BLaER1 treated with 17β-estradiol and CSF1 and Interleukin-3, amounts not matched to agents 10 nM and 100 nM (cell line): ENCODE data around the gene TAGLN.

ENCODE experiments used
- H3K27ac ChIP-seq, 11 experiments: shearing (Covaris generic); formaldehyde crosslinking; 2 replicates each; pipeline ENCODE4 v1.8.1; 2022
- H3K27me3 ChIP-seq, 11 experiments: shearing (Covaris generic); formaldehyde crosslinking; 2 replicates each; pipeline ENCODE4 v1.8.1; 2022
- H3K36me3 ChIP-seq, 11 experiments: shearing (Covaris generic); formaldehyde crosslinking; 2 replicates each; pipeline ENCODE4 v1.8.1; 2022
- H3K4me1 ChIP-seq, 10 experiments: shearing (Covaris generic); formaldehyde crosslinking; 2 replicates each; pipeline ENCODE4 v1.8.1; 2022
- H3K4me2 ChIP-seq, 11 experiments: shearing (Covaris generic); formaldehyde crosslinking; 2 replicates each; pipeline ENCODE4 v1.8.1; 2022
- H3K4me3 ChIP-seq, 10 experiments: shearing (Covaris generic); formaldehyde crosslinking; 2 replicates each; pipeline ENCODE4 v1.8.1; 2022
- H3K9ac ChIP-seq, 11 experiments: shearing (Covaris generic); formaldehyde crosslinking; 2 replicates each; pipeline ENCODE4 v1.8.1; 2022
- H3K9me3 ChIP-seq, 11 experiments: shearing (Covaris generic); formaldehyde crosslinking; replicated peaks in 1 of 11; 2 replicates each; pipeline ENCODE4 v1.8.1; 2022
- H4K20me1 ChIP-seq, 11 experiments: shearing (Covaris generic); formaldehyde crosslinking; 2 replicates each; pipeline ENCODE4 v1.8.1; 2022
- Cebpa-rat ChIP-seq, 11 experiments: shearing (Covaris generic); IDR thresholded peaks; 2 replicates each; pipeline ENCODE4 v1.8.1; 2022

The TAGLN gene

DNA sequence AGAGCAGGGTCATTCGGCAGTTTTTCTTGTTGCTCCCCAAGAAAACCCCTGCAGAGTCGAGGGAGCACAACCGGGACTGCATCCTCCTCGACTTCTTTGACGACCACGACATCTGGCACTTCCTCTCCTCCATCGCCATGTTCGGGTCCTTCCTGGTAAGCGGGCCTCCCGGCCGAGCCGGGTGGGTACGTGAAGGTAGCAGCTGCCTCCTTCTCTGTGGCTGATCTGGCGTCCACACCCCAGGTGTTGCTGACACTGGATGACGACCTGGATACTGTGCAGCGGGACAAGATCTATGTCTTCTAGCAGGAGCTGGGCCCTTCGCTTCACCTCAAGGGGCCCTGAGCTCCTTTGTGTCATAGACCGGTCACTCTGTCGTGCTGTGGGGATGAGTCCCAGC is 3.4 kb upstream of the TAGLN start:
- peaks cover 0 to 12% (median 0%) of the 10 kb centered on the region in 11 experiments; a peak in 1 of 22 replicates for H4K20me1 ChIP-seq
- peaks cover 0 to 78% (median 69%) of the 10 kb centered on the region in 11 experiments; a peak in 19 of 22 replicates for H3K36me3 ChIP-seq
- no peak for TF ChIP-seq Cebpa-rat (IDR thresholded peaks at IDR 0.05)
- H3K4me2 ChIP-seq = peak overlapping the region in 10 of 11 experiments; percentile 16 to 60 (median 44); a peak in 16 of 22 replicates
- peaks cover 13 to 51% (median 30%) of the 10 kb centered on the region in 10 experiments for H3K4me1 ChIP-seq
- H3K27me3 ChIP-seq = no peaks in the 10 kb centered on the region
- H3K9me3 ChIP-seq = no peaks in the 10 kb centered on the region
- peak overlapping the region in 7 of 11 experiments; percentile 34 to 65 (median 44); a peak in 12 of 22 replicates for H3K27ac ChIP-seq
- no peak overlapping the region for H3K4me3 ChIP-seq
- H3K9ac ChIP-seq = peak overlapping the region in 4 of 11 experiments; percentile 1 to 15 (median 7); a peak in 3 of 22 replicates

DNA sequence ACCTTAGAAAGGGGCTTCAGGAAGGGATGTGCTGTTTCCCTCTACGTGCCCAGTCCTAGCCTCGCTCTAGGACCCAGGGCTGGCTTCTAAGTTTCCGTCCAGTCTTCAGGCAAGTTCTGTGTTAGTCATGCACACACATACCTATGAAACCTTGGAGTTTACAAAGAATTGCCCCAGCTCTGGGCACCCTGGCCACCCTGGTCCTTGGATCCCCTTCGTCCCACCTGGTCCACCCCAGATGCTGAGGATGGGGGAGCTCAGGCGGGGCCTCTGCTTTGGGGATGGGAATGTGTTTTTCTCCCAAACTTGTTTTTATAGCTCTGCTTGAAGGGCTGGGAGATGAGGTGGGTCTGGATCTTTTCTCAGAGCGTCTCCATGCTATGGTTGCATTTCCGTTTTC is 2.2 kb upstream of the TAGLN start:
- Histone ChIP-seq H3K27ac (peak overlapping the region in 1 of 11 experiments; percentile 44; a peak in 1 of 22 replicates), H3K36me3 (peaks cover 0 to 66% (median 59%) of the 10 kb centered on the region in 11 experiments; a peak in 19 of 22 replicates), H4K20me1 (peaks cover 0 to 12% (median 0%) of the 10 kb centered on the region in 11 experiments; a peak in 2 of 22 replicates), H3K27me3 (no peaks in the 10 kb centered on the region), H3K9me3 (no peaks in the 10 kb centered on the region), H3K4me3 (no peak overlapping the region), H3K4me2 (no peak overlapping the region), H3K9ac (no peak overlapping the region), H3K4me1 (peaks cover 21 to 51% (median 27%) of the 10 kb centered on the region in 10 experiments)
- TF ChIP-seq Cebpa-rat (IDR thresholded peaks at IDR 0.05) = no peak

DNA sequence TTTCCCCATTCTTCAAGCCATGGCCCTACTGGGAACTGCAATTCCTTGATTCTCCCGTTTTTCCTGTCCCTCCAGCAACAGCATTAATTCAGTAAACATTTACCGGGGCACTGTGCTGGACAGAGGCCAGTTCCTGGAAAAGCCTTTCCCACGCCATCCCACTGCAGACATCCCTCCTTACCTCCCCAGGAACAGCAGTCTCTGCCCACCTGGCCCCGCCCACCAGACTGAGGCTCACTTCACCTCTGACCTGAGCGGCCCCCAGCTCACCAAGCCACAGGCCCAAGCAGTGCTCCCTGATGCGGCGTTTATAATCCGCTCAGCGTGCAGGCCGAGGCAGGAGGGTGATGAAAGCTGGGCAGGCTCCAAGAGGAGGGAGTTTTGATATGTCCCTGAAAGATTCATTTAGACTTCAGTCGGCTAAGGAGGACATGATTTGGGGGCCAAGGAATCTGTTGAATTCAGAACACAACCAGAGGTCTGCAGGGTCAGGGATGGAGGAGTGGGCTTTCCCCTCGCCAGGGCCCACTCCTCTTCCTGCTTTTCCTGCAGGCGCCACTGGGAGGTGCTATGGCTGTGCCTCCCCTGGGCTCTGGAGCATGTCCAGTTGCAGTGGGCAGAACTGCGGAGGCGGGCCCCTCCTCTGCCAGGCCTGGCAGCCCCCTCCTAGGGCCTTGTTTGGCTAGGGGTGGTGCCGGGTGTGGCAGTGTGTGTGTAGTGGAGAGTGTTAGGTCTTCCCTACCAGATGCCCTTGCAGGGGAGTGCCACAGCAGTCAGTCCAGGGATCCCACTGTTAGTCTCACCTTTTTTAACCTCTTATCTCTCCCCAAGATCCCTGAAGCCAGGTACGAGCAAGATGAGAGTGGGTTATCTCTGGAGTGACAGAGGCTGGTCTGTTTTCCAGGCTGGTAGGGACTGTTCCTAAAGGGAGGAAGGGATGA is 1.4 kb upstream of the TAGLN start:
- H3K36me3 ChIP-seq = peaks cover 0 to 66% (median 51%) of the 10 kb centered on the region in 11 experiments; a peak in 19 of 22 replicates
- no peak for TF ChIP-seq Cebpa-rat (IDR thresholded peaks at IDR 0.05)
- no peak overlapping the region for H3K4me2 ChIP-seq
- H3K27ac ChIP-seq = no peak overlapping the region
- no peaks in the 10 kb centered on the region for H3K9me3 ChIP-seq
- H3K4me3 ChIP-seq = no peak overlapping the region
- no peaks in the 10 kb centered on the region for H3K27me3 ChIP-seq
- peaks cover 24 to 47% (median 28%) of the 10 kb centered on the region in 10 experiments for H3K4me1 ChIP-seq
- peaks cover 0 to 14% (median 0%) of the 10 kb centered on the region in 11 experiments; a peak in 2 of 22 replicates for H4K20me1 ChIP-seq
- H3K9ac ChIP-seq = no peak overlapping the region

DNA sequence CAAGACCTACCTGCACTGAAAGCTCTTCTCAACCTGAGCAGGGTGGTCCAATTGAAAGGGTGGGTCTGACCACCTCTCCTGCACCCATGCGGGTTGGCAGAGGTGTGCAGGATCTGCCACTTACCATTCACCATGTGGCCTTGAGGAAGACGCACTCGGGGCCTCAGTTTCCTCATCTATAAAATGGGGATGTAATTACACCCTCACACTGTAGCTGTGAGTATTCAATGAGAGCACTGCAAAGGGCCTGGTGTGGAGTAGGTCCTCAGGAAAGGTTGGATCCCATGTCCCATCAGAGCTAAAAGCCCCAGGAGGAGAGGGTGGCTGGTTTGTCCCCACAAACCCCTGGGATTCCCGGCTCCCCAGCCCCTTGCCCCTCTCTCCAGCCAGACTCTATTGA is 557 bp upstream of the TAGLN start:
- TF ChIP-seq Cebpa-rat (IDR thresholded peaks at IDR 0.05) = no peak
- no peak overlapping the region for H3K4me3 ChIP-seq
- H4K20me1 ChIP-seq = peaks cover 0 to 18% (median 0%) of the 10 kb centered on the region in 11 experiments; a peak in 2 of 22 replicates
- no peak overlapping the region for H3K4me2 ChIP-seq
- H3K27me3 ChIP-seq = no peaks in the 10 kb centered on the region
- H3K4me1 ChIP-seq = peaks cover 21 to 41% (median 24%) of the 10 kb centered on the region in 10 experiments; a peak in 19 of 20 replicates
- no peaks in the 10 kb centered on the region for H3K9me3 ChIP-seq
- H3K27ac ChIP-seq = no peak overlapping the region
- H3K36me3 ChIP-seq = peaks cover 0 to 66% (median 46%) of the 10 kb centered on the region in 11 experiments; a peak in 18 of 22 replicates
- no peak overlapping the region for H3K9ac ChIP-seq

DNA sequence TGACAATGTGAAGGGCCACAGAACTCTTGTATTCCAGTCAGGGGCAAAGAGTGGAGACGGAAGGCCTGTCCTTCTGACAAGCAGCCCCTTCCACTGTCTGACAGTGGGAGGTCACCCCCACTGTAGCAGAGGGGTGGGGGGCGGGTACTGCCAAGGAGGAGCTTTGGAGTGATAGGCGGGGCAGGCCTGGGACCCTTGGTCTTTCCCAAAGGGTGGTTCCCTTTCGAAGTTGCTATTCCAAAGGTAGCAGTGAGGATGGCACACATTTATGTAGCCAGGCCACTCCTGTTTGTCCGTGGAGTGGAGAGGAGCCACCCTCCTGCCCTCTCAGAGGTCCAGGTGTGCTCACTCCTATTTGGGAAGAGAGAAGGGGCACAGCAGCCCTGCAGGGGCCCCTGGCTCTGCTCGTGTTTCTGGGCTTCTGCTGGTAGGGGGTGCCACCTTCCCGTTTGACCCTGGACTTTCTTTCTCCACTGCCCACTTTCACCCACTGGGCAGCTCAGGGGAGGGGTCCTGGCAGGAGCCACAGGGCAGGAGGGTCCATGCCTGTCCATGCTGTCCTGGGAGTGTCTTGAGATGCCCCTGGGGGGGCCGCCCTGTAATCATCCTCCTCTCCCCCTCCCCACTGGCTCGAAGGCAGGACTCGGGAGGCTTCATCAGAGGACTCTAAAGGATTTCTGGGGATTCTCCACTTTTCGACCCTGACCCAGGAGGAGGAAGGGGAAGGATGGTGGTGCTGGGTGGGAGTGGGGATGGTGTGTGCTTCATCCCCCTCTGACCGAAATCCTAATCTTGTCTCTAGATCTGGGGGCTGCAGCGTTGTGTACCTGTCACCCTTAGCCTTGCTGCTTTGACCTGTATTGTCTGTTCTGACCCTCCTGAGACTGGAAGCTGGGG is 994 bp downstream of the TAGLN start:
- Histone ChIP-seq H3K27me3 (no peaks in the 10 kb centered on the region), H3K4me2 (no peak overlapping the region), H4K20me1 (peaks cover 0 to 25% (median 0%) of the 10 kb centered on the region in 11 experiments; a peak in 3 of 22 replicates), H3K27ac (no peak overlapping the region), H3K9me3 (no peaks in the 10 kb centered on the region), H3K4me1 (peaks cover 18 to 31% (median 22%) of the 10 kb centered on the region in 10 experiments; a peak in 19 of 20 replicates), H3K9ac (no peak overlapping the region), H3K36me3 (peaks cover 15 to 70% (median 49%) of the 10 kb centered on the region in 11 experiments), H3K4me3 (no peak overlapping the region)
- TF ChIP-seq Cebpa-rat (IDR thresholded peaks at IDR 0.05) = no peak

DNA sequence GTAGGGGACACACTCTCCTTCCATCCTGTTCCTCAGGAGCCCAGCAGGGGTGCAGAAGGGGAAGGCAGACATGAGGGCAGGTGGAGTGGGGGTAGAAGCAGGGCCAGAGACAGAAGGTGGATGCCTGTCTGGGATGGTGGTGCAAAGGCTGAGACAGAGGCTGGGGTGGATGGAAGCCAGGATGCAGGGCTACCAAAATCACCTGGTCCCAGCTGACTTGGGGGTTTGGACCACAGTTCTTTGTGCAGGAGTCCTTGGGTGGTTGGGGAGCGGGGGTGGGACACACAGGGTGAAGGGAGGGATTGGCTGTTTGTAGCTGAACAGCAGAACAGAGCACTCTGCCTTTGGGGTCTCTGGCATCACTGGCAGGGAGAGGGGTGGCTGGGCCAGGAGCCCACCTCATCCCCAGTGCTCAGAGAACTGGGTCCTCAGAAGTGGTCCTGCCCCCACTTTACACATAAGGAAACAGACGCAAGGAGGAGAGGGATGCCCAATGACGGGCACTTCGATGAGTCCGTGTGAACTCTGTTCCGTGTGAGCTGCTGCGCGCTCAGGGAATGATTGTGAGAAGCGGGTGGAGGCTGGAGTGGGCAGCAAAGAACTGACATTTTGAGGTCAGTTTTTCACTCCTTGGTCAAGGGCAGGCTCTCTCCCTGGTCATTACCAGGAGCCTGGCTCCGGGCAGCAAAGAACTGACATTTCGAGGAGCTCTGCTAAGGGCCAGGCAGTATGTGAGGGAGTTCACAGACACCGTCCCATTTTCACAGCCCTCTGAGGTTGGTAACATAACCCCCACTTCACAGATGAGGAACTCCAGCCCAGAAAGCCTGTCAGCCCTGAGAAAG is 1.9 kb downstream of the TAGLN start:
- Histone ChIP-seq H3K27me3 (no peaks in the 10 kb centered on the region), H3K4me3 (no peak overlapping the region), H3K4me2 (peak overlapping the region in 5 of 11 experiments; percentile 6 to 37 (median 16); a peak in 5 of 22 replicates), H3K9ac (peak overlapping the region in 3 of 11 experiments; percentile 11 to 30 (median 16); a peak in 1 of 22 replicates), H3K36me3 (peaks cover 20 to 68% (median 46%) of the 10 kb centered on the region in 11 experiments), H3K4me1 (peaks cover 11 to 22% (median 13%) of the 10 kb centered on the region in 10 experiments; a peak in 16 of 20 replicates), H3K9me3 (no peaks in the 10 kb centered on the region), H3K27ac (peak overlapping the region in 4 of 11 experiments; percentile 0 to 29 (median 26); a peak in 4 of 22 replicates), H4K20me1 (peaks cover 0 to 28% (median 0%) of the 10 kb centered on the region in 11 experiments; a peak in 3 of 22 replicates)
- no peak for TF ChIP-seq Cebpa-rat (IDR thresholded peaks at IDR 0.05)

GRCh38 chr11:117201658-117202305 is 2.6 kb downstream of the TAGLN start:
- no peak overlapping the region for H3K4me3 ChIP-seq
- no peak for TF ChIP-seq Cebpa-rat (IDR thresholded peaks at IDR 0.05)
- H3K27ac ChIP-seq = peak overlapping the region in 5 of 11 experiments; percentile 0 to 31 (median 29); a peak in 8 of 22 replicates
- no peaks in the 10 kb centered on the region for H3K9me3 ChIP-seq
- peak overlapping the region in 4 of 11 experiments; percentile 11 to 38 (median 23); a peak in 2 of 22 replicates for H3K9ac ChIP-seq
- peaks cover 0 to 28% (median 0%) of the 10 kb centered on the region in 11 experiments; a peak in 3 of 22 replicates for H4K20me1 ChIP-seq
- peak overlapping the region in 6 of 11 experiments; percentile 6 to 40 (median 16); a peak in 7 of 22 replicates for H3K4me2 ChIP-seq
- peaks cover 10 to 19% (median 13%) of the 10 kb centered on the region in 10 experiments; a peak in 15 of 20 replicates for H3K4me1 ChIP-seq
- H3K27me3 ChIP-seq = no peaks in the 10 kb centered on the region
- peaks cover 20 to 63% (median 41%) of the 10 kb centered on the region in 11 experiments for H3K36me3 ChIP-seq
